Activated naive CD4-positive, alpha-beta T cell treated with anti-CD3 and anti-CD28 coated beads, Interleukin-2, amount 50 U/mL, for 72 hours (primary cell): ENCODE results near the gene TMPRSS12. TPM values are rescaled to one million over a fixed set of nuclear protein-coding genes. Genes with fewer than 3 reads are reported as not detected.
"Not testable (repeated sequence)": the region's sequence is repeated elsewhere in the genome, so short reads cannot be mapped to it uniquely, and the experiment has no call there.

Experiments
- ATAC-seq, 2 donors: fragments of 150-1000 bp; cut with Tn5 transposase; 2 replicates each; pipeline ENCODE4 v1.10.0; 2021; ENCODE audit warnings: mild to moderate bottlenecking in 2 of 2, moderate library complexity in 2 of 2
- DNase-seq, 2 donors: peaks; one replicate each; pipeline ENCODE4 v3.0.0; 2021 to 2022; ENCODE audit warnings: low spot score in 2 of 2
- H3K27ac Mint-ChIP-seq, 2 donors: one replicate each; pipeline ENCODE4 v1.8.0; 2022; ENCODE audit warnings: mild to moderate bottlenecking in 2 of 2, mixed read lengths in 2 of 2
- H3K36me3 Mint-ChIP-seq, 2 donors: one replicate each; pipeline ENCODE4 v1.8.0; 2022; ENCODE audit warnings: mixed read lengths in 2 of 2
- H3K9me3 Mint-ChIP-seq, 2 donors: one replicate each; pipeline ENCODE4 v1.8.0; 2022; ENCODE audit warnings: mixed read lengths in 2 of 2
- total RNA-seq, 2 donors: library from RNA; stranded (reverse); gene quantifications; one replicate each; pipeline ENCODE4 v1.2.3, GENCODE V29; 2022

TMPRSS12 gene
- total RNA-seq, 2 donors from 2014 or later = not detected

DNA sequence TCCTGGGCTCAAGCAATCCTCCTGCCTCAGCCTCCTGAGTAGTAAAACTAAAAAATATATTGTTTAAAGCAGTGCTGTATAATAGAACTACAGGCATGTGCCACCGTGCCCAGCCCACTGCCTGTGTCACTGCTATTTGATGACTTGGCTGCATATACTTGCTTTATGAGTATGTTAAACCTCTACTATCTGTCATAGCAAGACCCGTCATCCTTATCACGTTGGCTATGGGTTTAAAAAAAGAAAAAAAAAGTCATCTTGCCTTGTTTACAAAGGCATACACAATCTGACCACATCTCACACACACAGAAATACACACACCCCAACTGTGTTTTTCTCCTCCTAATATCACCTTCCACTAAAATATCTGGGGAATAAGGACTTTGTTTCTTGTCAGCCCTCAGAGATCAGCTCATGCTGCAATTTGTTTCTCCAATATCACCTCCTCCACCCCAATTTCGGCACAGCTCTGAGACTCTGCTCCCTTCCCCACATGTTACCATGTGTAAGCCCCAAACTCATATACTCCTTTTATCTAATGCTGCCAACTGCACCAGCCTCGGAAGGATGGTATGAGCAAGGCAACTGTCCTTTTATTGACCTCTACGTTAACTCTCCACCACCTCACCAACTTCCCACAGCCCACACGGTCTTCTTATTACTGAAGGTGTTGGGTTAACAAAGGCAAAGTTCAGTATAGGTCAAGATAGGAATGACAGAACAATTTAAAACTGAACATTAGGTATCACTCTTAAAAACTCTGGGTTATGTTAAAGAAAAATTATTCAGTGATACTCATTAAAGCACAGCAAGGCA, 802 bp upstream of the TMPRSS12 start:
- ATAC-seq (peak; percentile 46), DNase-seq (no peak)
- peaks cover 6 to 19% of the 10 kb centered on the region in 2 donors for H3K36me3 Mint-ChIP-seq
- H3K27ac Mint-ChIP-seq = no peak overlapping the region
- peaks cover 8 to 9% of the 10 kb centered on the region in 2 donors for H3K9me3 Mint-ChIP-seq

DNA sequence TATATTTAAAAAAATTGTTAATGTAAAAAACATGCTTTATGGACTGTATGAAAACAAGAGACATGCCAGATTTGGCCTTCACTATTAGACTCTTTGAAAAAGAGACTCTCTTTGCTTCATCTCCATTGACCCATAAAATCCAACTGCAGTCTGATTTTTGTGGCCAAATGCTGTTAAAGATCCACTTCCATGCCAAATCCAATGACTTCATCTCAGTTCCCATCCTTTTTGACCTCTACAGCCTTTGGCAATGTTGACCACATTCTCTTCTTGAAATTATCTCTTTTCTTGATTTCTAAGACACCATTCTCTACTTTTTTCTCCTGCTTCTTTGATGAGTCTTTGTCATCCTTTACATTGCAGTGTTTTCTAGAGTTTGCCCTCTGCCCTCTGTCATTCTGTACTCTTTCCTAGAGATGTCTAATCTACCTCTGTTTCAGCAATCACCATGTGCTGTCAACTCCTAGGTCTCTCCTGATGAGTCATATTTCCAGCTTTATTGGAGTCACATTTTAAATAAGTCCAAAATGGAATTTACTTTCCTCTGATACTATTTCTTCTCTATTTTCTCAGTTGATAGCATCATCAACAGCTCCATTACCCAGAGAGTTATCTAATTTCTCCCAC, 2.4 kb downstream of the TMPRSS12 start:
- ATAC-seq (no peak), DNase-seq (no peak)
- H3K36me3 Mint-ChIP-seq = peaks cover 6 to 19% of the 10 kb centered on the region in 2 donors
- H3K27ac Mint-ChIP-seq = no peak overlapping the region
- H3K9me3 Mint-ChIP-seq = peaks cover 8 to 9% of the 10 kb centered on the region in 2 donors

DNA sequence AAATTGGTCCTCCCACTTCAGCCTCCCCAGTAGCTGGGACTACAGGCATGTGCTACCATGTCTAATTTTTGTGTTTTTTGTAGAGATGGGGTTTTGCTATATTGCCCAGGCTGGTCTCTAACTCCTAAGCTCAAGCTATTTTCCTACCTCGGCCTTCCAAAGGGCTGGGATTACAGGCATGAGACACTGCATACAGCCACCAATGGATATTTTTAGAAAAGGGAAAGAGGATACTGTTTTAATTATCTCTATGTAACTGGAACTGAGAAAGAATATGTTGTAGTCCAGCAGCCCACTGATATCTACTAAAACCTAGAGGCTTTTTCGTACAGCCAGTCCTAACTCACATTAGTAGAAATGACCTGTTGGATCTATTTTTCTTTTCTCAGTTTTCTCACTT, 6.2 kb downstream of the TMPRSS12 start:
- ATAC-seq (no peak), DNase-seq (no peak)
- H3K9me3 Mint-ChIP-seq = peaks cover 0 to 6% of the 10 kb centered on the region in 2 donors
- H3K27ac Mint-ChIP-seq = no peak overlapping the region
- peaks cover 4 to 6% of the 10 kb centered on the region in 2 donors for H3K36me3 Mint-ChIP-seq

DNA sequence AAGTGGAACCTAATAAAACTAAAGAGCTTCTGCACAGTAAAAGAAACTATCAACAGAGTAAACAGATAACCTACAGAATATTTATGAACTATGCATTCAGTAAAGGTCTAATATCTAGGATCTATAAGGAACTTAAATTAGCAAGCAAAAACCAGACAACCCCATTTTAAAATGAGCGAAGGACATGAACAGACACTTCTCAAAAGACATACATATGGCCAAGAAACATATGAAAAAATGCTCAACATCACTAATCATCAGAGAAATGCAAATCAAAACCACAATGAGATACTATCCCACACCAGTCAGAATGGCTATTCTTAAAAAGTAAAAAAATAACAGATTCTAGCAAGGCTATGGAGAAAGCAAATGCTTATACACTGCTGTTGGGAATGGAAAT, 12.5 kb downstream of the TMPRSS12 start:
- ATAC-seq, DNase-seq, H3K27ac Mint-ChIP-seq: not testable (repeated sequence)
- Mint-ChIP-seq H3K9me3 (peaks cover 0 to 14% of the 10 kb centered on the region in 2 donors), H3K36me3 (peaks cover 4 to 10% of the 10 kb centered on the region in 2 donors)

DNA sequence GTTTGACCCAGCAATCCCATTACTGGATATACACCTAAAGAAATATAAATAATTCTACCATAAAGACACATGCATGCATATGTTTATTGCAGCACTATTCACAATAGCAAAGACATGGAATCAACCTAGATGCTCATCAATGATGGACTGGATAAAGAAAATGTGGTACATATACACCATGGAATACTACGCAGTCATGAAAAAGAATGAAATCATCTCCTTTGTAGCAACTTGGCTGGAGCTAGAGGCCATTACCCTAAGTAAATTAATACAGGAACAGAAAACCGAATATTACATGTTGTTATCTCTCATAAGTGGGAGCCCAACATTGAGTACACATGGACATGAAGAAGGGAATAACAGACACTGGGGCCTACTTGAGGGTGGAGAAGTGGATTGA, 13.0 kb downstream of the TMPRSS12 start:
- H3K9me3 Mint-ChIP-seq = peaks cover 0 to 14% of the 10 kb centered on the region in 2 donors
- not testable (repeated sequence) for H3K27ac Mint-ChIP-seq, ATAC-seq, DNase-seq
- H3K36me3 Mint-ChIP-seq = peaks cover 4 to 10% of the 10 kb centered on the region in 2 donors

DNA sequence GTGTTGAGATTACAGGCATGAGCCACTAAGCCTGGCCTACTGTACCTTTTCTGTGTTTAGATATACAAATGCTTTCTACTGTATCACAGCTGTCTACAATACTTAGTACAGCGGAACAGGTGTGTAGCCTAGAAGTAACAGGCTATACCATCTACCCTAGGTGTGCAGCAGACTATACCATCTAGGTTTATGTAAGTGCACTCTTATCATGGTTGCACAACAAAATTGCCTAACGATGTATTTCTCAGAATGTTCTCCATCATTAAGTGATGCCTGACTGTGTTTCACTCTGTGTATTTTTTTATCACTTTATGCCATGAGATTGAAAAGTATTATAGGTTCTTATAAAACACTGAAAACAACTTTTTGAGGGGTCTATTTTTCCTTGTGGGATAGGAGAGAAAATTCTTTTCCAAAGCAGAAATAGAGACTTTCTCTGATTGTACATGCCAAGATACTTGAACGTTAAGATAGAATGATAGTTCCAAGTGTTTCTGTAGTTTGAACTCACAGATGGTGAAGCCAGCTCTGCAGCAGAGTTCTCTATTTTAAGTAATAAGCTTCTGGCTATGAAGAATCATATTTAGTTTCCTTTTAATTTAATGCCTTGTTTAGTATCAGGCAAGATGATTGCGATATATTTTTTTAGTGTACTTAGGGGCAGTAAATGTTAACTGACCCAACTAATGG, 17.0 kb downstream of the TMPRSS12 start:
- peaks cover 0 to 4% of the 10 kb centered on the region in 2 donors for H3K36me3 Mint-ChIP-seq
- H3K27ac Mint-ChIP-seq = no peak overlapping the region
- DNase-seq (no peak), ATAC-seq (no peak)
- H3K9me3 Mint-ChIP-seq = peaks cover 0 to 7% of the 10 kb centered on the region in 2 donors

DNA sequence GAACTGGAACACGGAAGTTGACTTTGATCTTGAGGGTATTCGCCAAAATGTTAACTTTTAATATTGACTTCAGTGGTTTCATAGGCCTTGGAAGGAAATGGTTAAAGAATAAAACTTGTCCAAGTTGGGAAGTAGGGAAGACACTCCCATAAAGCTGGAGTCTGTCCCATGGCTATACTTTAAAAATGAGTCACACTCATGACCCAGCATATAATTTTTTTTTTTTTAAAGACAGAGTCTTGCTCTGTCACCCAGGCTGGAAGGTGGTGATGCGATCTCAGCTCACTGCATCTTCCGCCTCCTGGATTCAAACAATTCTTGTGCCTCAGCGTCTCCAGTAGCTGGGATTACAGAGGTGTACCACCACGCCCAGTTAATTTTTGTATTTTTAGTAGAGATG, 19.6 kb downstream of the TMPRSS12 start:
- H3K27ac Mint-ChIP-seq = no peak overlapping the region
- peaks cover 10 to 20% of the 10 kb centered on the region in 2 donors for H3K36me3 Mint-ChIP-seq
- H3K9me3 Mint-ChIP-seq = peaks cover 7 to 18% of the 10 kb centered on the region in 2 donors
- no peak for ATAC-seq
- no peak for DNase-seq

DNA sequence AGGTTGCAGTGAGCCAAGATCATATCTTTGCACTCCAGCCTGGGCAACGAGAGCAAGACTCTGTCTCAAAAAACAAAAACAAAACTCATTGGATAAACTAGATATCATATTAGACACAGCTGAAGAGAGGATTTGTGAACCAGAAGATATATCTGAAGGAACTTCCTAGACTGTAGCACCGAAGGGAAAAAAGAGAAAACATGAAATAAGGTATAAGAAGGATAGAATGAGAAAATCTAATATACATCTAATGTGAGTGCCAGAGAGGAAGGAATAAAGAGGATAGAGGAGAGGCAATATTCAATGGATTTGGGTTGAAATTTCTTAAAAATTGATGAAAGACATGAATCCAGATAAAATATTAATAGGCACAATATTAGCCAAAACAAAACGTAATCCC, 22.5 kb downstream of the TMPRSS12 start:
- ATAC-seq = no peak
- H3K36me3 Mint-ChIP-seq = peaks cover 10 to 22% of the 10 kb centered on the region in 2 donors
- H3K9me3 Mint-ChIP-seq = peaks cover 10 to 21% of the 10 kb centered on the region in 2 donors
- H3K27ac Mint-ChIP-seq = no peak overlapping the region
- no peak for DNase-seq

DNA sequence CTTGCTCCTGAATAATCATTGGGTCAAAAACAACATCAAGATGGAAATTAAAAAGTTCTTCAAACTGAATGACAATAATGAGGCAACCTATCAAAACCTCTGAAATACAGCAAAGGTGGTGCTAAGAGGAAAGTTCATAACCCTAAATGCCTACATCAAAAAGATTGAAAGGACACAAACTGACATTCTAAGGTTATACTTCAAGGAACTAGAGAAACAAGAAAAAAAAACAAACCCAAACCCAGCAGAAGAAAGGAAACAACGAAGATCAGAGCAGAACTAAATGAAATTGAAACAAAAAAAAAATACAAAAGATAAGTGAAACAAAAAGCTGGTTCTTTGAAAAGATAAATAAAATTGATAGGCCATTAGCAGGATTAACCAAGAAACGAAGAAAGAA, 26.2 kb downstream of the TMPRSS12 start:
- not testable (repeated sequence) for ATAC-seq, DNase-seq
- H3K36me3 Mint-ChIP-seq = peaks cover 10 to 22% of the 10 kb centered on the region in 2 donors
- H3K9me3 Mint-ChIP-seq = peaks cover 10 to 21% of the 10 kb centered on the region in 2 donors
- peak overlapping the region in 1 of 2 donors; percentile 0 for H3K27ac Mint-ChIP-seq

DNA sequence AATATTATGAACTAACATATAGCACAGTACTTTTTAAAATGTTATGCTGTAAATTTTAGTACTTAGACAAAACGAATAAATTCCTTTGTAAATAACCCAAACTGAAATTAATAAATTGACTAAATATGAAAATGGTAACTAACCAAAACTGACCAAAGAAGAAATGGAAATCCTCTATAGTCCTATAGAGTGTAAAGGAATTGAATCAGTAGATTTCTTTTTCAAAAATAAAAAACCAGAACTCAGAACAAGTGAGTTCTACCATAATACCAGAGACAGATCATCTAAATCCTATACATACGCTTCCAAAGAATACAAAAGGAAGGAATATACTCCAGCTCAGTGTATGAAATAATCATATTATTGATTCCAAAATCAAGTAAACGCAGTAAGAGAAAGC, 39.8 kb downstream of the TMPRSS12 start:
- Mint-ChIP-seq H3K27ac (no peak overlapping the region), H3K9me3 (peaks cover 0 to 7% of the 10 kb centered on the region in 2 donors)
- no peak for ATAC-seq

DNA sequence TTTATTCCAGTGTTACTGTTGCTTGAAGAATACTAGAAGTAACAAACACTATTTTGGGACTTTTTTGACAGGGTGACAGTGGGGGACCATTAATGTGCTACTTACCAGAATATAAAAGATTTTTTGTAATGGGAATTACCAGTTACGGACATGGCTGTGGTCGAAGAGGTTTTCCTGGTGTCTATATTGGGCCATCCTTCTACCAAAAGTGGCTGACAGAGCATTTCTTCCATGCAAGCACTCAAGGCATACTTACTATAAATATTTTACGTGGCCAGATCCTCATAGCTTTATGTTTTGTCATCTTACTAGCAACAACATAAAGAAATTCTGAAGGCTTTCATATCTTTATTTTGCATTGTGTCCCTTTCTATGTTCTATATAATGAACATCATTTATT, 44.5 kb downstream of the TMPRSS12 start:
- DNase-seq = no peak
- Mint-ChIP-seq H3K27ac (no peak overlapping the region), H3K9me3 (peaks cover 0 to 5% of the 10 kb centered on the region in 2 donors), H3K36me3 (no peaks in the 10 kb centered on the region)
- no peak for ATAC-seq

More for the DNA sequence above, 39.8 kb downstream of the TMPRSS12 start:
- no peak for DNase-seq
- H3K36me3 Mint-ChIP-seq = no peaks in the 10 kb centered on the region

DNA sequence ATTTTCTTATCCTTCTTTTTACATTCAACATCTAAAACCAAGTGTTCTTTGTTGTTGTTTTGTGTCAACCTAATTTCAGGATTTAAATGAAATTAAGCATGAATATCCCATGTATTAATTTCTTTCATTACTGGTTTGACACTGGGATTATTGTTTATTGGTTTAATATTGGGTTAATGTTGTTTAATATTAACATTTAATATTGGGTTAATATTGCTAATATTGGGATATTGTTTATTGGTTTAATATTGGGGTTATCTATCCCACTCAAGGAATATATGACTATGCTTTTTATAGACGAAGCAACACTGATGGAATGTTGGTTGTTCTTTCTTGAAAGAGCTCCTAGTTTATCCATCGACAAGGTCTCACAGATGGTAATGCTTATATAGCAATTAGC, 45.9 kb downstream of the TMPRSS12 start:
- H3K9me3 Mint-ChIP-seq = no peaks in the 10 kb centered on the region
- DNase-seq (no peak), ATAC-seq (no peak)
- H3K27ac Mint-ChIP-seq = no peak overlapping the region
- no peaks in the 10 kb centered on the region for H3K36me3 Mint-ChIP-seq

DNA sequence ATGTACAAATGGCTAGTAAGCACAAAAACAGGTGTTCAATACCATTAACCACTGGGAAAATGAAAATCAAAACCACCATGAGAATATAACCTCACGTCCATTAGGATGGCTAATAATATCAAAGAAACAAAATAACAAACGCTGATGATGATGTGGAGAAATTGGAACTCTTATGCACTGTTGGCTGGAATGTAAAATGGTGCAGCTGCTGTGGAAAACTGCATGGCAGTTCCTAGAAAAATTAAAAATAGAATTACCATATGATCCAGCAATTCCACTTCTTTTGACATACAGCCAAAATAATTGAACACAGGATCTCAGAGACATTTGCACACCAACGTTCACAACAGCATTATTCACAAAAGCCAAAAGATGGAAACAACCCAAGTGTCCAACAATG, 51.5 kb downstream of the TMPRSS12 start:
- no peak for DNase-seq
- no peaks in the 10 kb centered on the region for H3K9me3 Mint-ChIP-seq

DNA sequence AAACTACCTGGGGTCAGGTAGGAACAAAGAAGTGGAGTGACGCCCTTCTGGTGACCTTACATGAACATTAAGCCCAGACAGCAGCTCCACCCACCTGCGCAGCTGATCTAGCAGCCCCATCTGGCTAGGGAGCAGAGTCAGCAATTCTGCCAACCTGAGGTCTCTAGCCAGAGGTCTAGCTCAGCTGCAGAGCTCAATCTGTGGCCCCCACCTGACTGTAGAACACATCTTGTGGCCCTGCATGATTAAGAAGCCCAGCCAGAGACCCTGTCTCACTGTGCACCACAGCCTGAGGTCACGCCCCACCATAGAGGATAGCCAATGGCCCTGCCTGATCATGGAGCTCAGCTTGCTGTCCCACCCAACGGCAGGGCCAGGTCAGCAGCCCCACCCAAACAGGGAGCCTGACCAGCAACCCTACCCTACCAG, 59.0 kb downstream of the TMPRSS12 start:
- no peaks in the 10 kb centered on the region for H3K36me3 Mint-ChIP-seq
- DNase-seq = no peak
- H3K9me3 Mint-ChIP-seq = no peaks in the 10 kb centered on the region
- H3K27ac Mint-ChIP-seq = no peak overlapping the region
- no peak for ATAC-seq

More for the DNA sequence above, 51.5 kb downstream of the TMPRSS12 start:
- Mint-ChIP-seq H3K36me3 (no peaks in the 10 kb centered on the region), H3K27ac (no peak overlapping the region)
- no peak for ATAC-seq

DNA sequence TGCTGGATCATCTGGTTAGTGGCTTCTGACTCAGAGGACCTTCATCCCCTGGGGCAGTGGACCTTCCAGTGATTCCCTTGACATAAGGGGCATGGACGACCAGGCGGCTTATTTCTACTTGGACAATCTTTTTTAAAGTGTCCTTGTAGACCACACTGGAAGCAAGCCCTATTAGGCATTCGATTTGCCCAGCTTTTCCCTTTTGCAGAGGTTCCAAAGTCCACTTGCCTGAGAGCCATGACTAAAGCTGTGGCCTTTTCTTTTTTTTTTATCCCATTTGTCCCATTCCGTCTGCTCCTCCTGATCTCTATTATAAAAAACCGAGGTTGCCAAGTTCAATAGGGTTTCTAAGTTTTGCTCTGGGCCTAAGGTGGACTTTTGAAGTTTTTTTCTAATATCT, 65.8 kb downstream of the TMPRSS12 start:
- peaks cover 14 to 18% of the 10 kb centered on the region in 2 donors for H3K9me3 Mint-ChIP-seq
- DNase-seq, H3K27ac Mint-ChIP-seq, ATAC-seq: not testable (repeated sequence)
- H3K36me3 Mint-ChIP-seq = peaks cover 6 to 11% of the 10 kb centered on the region in 2 donors

DNA sequence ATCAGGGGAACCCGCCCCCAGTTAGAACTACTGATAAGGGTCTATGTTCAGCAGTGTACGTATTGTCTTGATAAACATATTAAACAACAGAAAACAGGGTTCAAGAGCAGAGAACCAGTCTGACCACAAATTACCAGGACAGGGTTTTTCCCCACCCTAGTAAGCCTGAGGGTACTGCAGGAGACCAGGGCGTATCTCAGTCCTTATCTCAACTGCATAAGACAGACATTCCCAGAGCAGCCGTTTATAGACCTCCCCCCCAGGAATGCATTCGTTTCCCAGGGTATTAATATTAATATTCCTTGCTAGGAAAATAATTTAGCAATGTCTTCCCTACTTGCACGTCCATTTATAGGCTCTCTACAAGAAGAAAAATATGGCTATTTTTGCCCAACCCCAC, 69.6 kb downstream of the TMPRSS12 start:
- not testable (repeated sequence) for H3K27ac Mint-ChIP-seq, ATAC-seq, DNase-seq
- H3K36me3 Mint-ChIP-seq = peaks cover 23 to 32% of the 10 kb centered on the region in 2 donors
- H3K9me3 Mint-ChIP-seq = peaks cover 26 to 42% of the 10 kb centered on the region in 2 donors

DNA sequence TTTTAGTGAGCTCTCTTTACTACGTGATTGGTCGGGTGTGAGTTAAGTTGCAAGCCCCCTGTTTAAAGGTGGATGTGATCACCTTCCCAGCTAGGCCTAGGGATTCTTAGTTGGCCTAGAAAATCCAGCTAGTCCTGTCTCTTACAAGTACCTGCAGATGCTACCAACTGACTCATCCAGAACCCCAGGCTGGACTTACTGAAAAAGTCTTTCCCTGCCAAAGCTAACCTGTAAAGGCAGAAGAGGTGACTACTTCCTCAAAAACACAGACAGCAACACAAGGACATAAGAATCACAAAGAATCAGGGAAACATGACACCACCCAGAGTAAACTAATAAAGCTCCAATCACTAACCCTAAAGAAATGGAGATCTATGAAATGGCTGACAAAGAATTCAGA, 70.5 kb downstream of the TMPRSS12 start:
- peaks cover 30 to 51% of the 10 kb centered on the region in 2 donors for H3K9me3 Mint-ChIP-seq
- ATAC-seq (no peak), DNase-seq (no peak)
- H3K36me3 Mint-ChIP-seq = peaks cover 32 to 41% of the 10 kb centered on the region in 2 donors
- no peak overlapping the region for H3K27ac Mint-ChIP-seq
